ENCODE data around the gene CATSPER3. TPM values are rescaled to one million over a fixed set of nuclear protein-coding genes. Genes with fewer than 3 reads are reported as not detected.

Gene CATSPER3
- polyA plus RNA-seq, 1 donor (not counting 4 experiments of a cell fraction or from before 2014, with no cell fraction given) = 0.31 TPM

- H3K4me3 ChIP-seq (ENCODE audit: control insufficient read depth in 2 of 3, extremely low read depth in 1 of 3, insufficient read depth in 2 of 3, low read depth in 1 of 3, low read length in 3 of 3) = no peak overlapping the region
- peaks cover 0 to 1% of the 10 kb centered on the region in 2 experiments for H3K36me3 ChIP-seq (ENCODE audit: control insufficient read depth in 2 of 2, extremely low read depth in 1 of 2, insufficient read depth in 2 of 2, low read length in 2 of 2)
- no peaks in the 10 kb centered on the region for H3K27me3 ChIP-seq (ENCODE audit: control insufficient read depth, extremely low read depth, insufficient read depth, low read length)
- no peaks in the 10 kb centered on the region for H4K20me1 ChIP-seq (ENCODE audit: control insufficient read depth, extremely low read depth, insufficient read depth, low read length)
- no peak overlapping the region for H3K9ac ChIP-seq (ENCODE audit: control insufficient read depth, extremely low read depth, insufficient read depth, low read length)
- no peak for DNase-seq (ENCODE audit: low read depth, low spot score)
- no peak overlapping the region for H2AFZ ChIP-seq (ENCODE audit: control insufficient read depth, low read length)
- no peaks in the 10 kb centered on the region for H3K4me1 ChIP-seq (ENCODE audit: control insufficient read depth, extremely low read depth, insufficient read depth, low read length)
- dilution Hi-C loops (cut with MboI; ENCODE audit: extremely low pct_ligation_motif_present, low sequenced_read_pairs) = no loop called here
- FAIRE-seq = no peak
- no peak overlapping the region for H3K4me2 ChIP-seq (ENCODE audit: control insufficient read depth, extremely low read depth, insufficient read depth, low read depth, low read length)
- no peaks in the 10 kb centered on the region for H3K9me1 ChIP-seq (ENCODE audit: control insufficient read depth, extremely low read depth, insufficient read depth, low read length)
- TF ChIP-seq EZH2 (IDR thresholded peaks at IDR 0.05; ENCODE audit: low read length) (no peak), CTCF (optimal IDR thresholded peaks at IDR 0.05 in 1 of 3, IDR thresholded peaks at IDR 0.05 in 1 of 3, conservative IDR thresholded peaks at IDR 0.05 in 1 of 3; ENCODE audit: extremely low read depth in 1 of 3, insufficient read depth in 2 of 3, low read length in 3 of 3) (no peak)
- no peaks in the 10 kb centered on the region for H3K79me2 ChIP-seq (ENCODE audit: control insufficient read depth, insufficient read depth, low read length)
- H3K27ac ChIP-seq (ENCODE audit: control insufficient read depth, insufficient read depth, low read length) = no peak overlapping the region
- no peaks in the 10 kb centered on the region for H3K9me3 ChIP-seq (ENCODE audit: control insufficient read depth, low read depth, low read length)
Measured at GRCh38 chr5:134957920-134958608, 9.6 kb upstream of the CATSPER3 start.

GRCh38 chr5:134958755-134959154 is 9.0 kb upstream of the CATSPER3 start:
- TF ChIP-seq CTCF (optimal IDR thresholded peaks at IDR 0.05 in 1 of 3, IDR thresholded peaks at IDR 0.05 in 1 of 3, conservative IDR thresholded peaks at IDR 0.05 in 1 of 3; ENCODE audit: extremely low read depth in 1 of 3, insufficient read depth in 2 of 3, low read length in 3 of 3) = no peak
- DNase-seq (ENCODE audit: low read depth, low spot score) (no peak), FAIRE-seq (no peak)

More at GRCh38 chr5:134958755-134959154, 9.0 kb upstream of the CATSPER3 start:
- Histone ChIP-seq H3K36me3 (ENCODE audit: control insufficient read depth in 2 of 2, extremely low read depth in 1 of 2, insufficient read depth in 2 of 2, low read length in 2 of 2) (peaks cover 0 to 1% of the 10 kb centered on the region in 2 experiments), H3K4me2 (ENCODE audit: control insufficient read depth, extremely low read depth, insufficient read depth, low read depth, low read length) (no peak overlapping the region), H3K9me1 (ENCODE audit: control insufficient read depth, extremely low read depth, insufficient read depth, low read length) (no peaks in the 10 kb centered on the region), H3K9ac (ENCODE audit: control insufficient read depth, extremely low read depth, insufficient read depth, low read length) (no peak overlapping the region), H2AFZ (ENCODE audit: control insufficient read depth, low read length) (no peak overlapping the region), H3K4me1 (ENCODE audit: control insufficient read depth, extremely low read depth, insufficient read depth, low read length) (no peaks in the 10 kb centered on the region), H3K4me3 (ENCODE audit: control insufficient read depth in 2 of 3, extremely low read depth in 1 of 3, insufficient read depth in 2 of 3, low read depth in 1 of 3, low read length in 3 of 3) (no peak overlapping the region), H4K20me1 (ENCODE audit: control insufficient read depth, extremely low read depth, insufficient read depth, low read length) (no peaks in the 10 kb centered on the region), H3K27me3 (ENCODE audit: control insufficient read depth, extremely low read depth, insufficient read depth, low read length) (no peaks in the 10 kb centered on the region), H3K9me3 (ENCODE audit: control insufficient read depth, low read depth, low read length) (no peaks in the 10 kb centered on the region), H3K79me2 (ENCODE audit: control insufficient read depth, insufficient read depth, low read length) (no peaks in the 10 kb centered on the region), H3K27ac (ENCODE audit: control insufficient read depth, insufficient read depth, low read length) (no peak overlapping the region)
- dilution Hi-C loops (cut with MboI; ENCODE audit: extremely low pct_ligation_motif_present, low sequenced_read_pairs) = no loop called here
